Measurements from ENCODE around the gene NACA. TPM values are rescaled to one million over a fixed set of nuclear protein-coding genes. Genes with fewer than 3 reads are reported as not detected.
A peak's percentile ranks its signal among the peaks of the same experiment; 100 is the strongest.

Gene NACA
- total RNA-seq, 1 donor from 2014 or later, result 1,104 TPM

DNA sequence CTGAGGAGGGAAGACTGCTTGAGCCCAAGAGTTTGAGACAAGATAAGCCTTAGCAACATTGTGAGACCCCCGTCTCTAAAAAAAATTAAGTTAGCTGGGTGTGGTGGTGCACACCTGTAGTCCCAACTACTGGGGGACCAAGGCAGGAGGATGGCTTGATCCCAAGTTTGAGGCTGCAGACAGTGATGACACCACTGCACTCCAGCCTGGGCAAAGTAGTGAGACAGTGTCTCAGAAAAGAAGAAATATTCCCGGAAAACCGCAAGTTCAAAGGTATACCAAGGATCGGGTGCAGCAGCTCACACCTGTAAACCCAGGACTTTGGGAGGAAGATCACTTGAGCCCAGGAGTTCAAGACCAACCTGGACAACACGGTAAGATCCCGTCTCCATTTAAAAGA, 42.8 kb downstream of the NACA start:
- TF ChIP-seq CTCF (IDR thresholded peaks at IDR 0.05), result no peak
- Mint-ChIP-seq H3K36me3 (ENCODE audit: low read depth) (peaks cover 58% of the 10 kb centered on the region), H3K4me1 (peaks cover 67% of the 10 kb centered on the region), H3K27me3 (no peaks in the 10 kb centered on the region), H3K27ac (peak overlapping the region; percentile 61), H3K4me3 (peak overlapping the region; percentile 46), H3K9me3 (no peaks in the 10 kb centered on the region)
- no peak for DNase-seq
- POLR2A ChIA-PET, result interaction anchor here (1.1 kb wide), 1 partner anchor 37 kb away, joined by 3 read pairs; no protein-coding TSS in a partner anchor
- ATAC-seq (ENCODE audit: low read depth), result no peak
- intact Hi-C loops (cut with micrococcal nuclease), result loop anchor here (10.0 kb wide), 1 partner anchor 752 kb away; the partner anchor contains the start of genes INHBC and R3HDM2
- CTCF ChIA-PET, result no interaction called here

DNA sequence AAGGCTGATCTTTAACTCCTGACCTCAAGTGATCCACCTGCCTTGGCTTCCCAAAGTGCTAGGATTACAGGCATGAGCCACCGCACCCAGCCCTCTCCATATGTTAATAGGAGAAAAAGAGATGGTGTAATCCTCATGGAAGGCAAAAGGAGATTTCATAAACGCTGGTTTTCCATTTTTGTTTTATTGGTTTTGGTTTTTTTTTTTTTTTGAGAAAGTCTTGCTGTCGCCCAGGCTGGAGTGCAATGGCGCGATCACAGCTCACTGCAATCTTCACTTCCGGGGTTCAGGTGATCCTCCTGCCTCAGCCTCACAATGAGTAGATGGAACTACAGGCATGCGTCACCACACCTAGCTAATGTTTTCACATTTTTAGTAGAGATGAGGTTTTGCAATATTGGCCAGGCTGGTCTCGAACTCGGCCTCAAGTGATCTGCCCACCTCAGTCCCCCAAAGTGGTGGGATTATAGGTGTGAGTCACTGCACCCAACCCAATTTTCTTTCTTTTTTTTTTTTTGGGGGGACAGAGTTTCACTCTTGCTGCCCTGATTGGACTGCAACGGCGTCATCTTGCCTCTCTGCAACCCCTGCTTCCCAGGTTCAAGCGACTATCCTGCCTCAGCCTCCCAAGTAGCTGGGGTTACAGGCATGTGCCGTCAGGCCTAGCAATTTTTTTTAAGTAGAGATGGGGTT, 45.1 kb downstream of the NACA start:
- ATAC-seq (ENCODE audit: low read depth) (no peak), DNase-seq (no peak)
- Mint-ChIP-seq H3K4me3 (no peak overlapping the region), H3K27ac (no peak overlapping the region), H3K27me3 (no peaks in the 10 kb centered on the region), H3K36me3 (ENCODE audit: low read depth) (peaks cover 52% of the 10 kb centered on the region), H3K4me1 (peaks cover 62% of the 10 kb centered on the region), H3K9me3 (no peaks in the 10 kb centered on the region)
- TF ChIP-seq CTCF (IDR thresholded peaks at IDR 0.05), result no peak
- intact Hi-C loops (cut with micrococcal nuclease), result loop anchor here (10.0 kb wide), 1 partner anchor 755 kb away; the partner anchor contains the start of genes INHBC and R3HDM2
- POLR2A ChIA-PET, result interaction anchor here (0.6 to 3.4 kb wide), 4 partner anchors 8 to 933 kb away, joined by 3 to 19 read pairs (median 3); partner anchors contain the start of gene PTGES3
- CTCF ChIA-PET, result interaction anchor here (0.6 kb wide), 2 partner anchors 39 to 51 kb away, joined by 3 to 5 read pairs; no protein-coding TSS in a partner anchor

GRCh38 chr12:56678852-56679251, 46.2 kb downstream of the NACA start:
- peak overlapping the region; percentile 41 for H3K27ac Mint-ChIP-seq
- no peak for TF ChIP-seq CTCF (IDR thresholded peaks at IDR 0.05)
- H3K4me1 Mint-ChIP-seq, result peaks cover 56% of the 10 kb centered on the region
- H3K4me3 Mint-ChIP-seq, result no peak overlapping the region
- ChIA-PET CTCF (interaction anchor here (1.5 kb wide), 1 partner anchor 77 kb away, joined by 4 read pairs; no protein-coding TSS in a partner anchor), POLR2A (interaction anchor here (0.6 to 3.4 kb wide), 3 partner anchors 9 to 861 kb away, joined by 3 to 19 read pairs (median 9); partner anchors contain the start of genes ORMDL2 and PTGES3)
- no peaks in the 10 kb centered on the region for H3K9me3 Mint-ChIP-seq
- no peaks in the 10 kb centered on the region for H3K27me3 Mint-ChIP-seq
- no peak for ATAC-seq (ENCODE audit: low read depth)
- intact Hi-C loops (cut with micrococcal nuclease), result no loop called here
- DNase-seq, result peak; percentile 11
- H3K36me3 Mint-ChIP-seq (ENCODE audit: low read depth), result peaks cover 46% of the 10 kb centered on the region

- Mint-ChIP-seq H3K27ac (peak overlapping the region; percentile 42), H3K4me1 (peaks cover 53% of the 10 kb centered on the region), H3K4me3 (no peak overlapping the region), H3K9me3 (no peaks in the 10 kb centered on the region), H3K27me3 (no peaks in the 10 kb centered on the region), H3K36me3 (ENCODE audit: low read depth) (peaks cover 49% of the 10 kb centered on the region)
- ATAC-seq (ENCODE audit: low read depth), result no peak
- TF ChIP-seq CTCF (IDR thresholded peaks at IDR 0.05), result no peak
- no peak for DNase-seq
- intact Hi-C loops (cut with micrococcal nuclease), result no loop called here
- CTCF ChIA-PET, result interaction anchor here (1.6 kb wide), 1 partner anchor 41 kb away, joined by 3 read pairs; no protein-coding TSS in a partner anchor
- POLR2A ChIA-PET, result interaction anchor here (0.5 to 3.4 kb wide), 4 partner anchors 10 to 299 kb away, joined by 3 to 19 read pairs (median 3); partner anchors contain the start of genes NACA and PTGES3
These were observed 47.4 kb downstream of the NACA start for GRCh38 chr12:56677680-56678079.
